Spleen (tissue), 11 donors: Measurements from ENCODE around the gene TEDC2. TPM values are rescaled to one million over a fixed set of nuclear protein-coding genes. Genes with fewer than 3 reads are reported as not detected.

ENCODE experiments used
- DNase-seq: peaks from one replicate; pipeline ENCODE4 v3.0.0-alpha.2; 2020
- H3K27ac ChIP-seq, 8 donors: fragments of 200-600 bp; sonication (generic) in 7 of 8; 1 replicate in 4 of 8; 2 replicates in 4 of 8; pipeline versions ENCODE4 v1.5.0 to v1.8.0; 2016 to 2021; ENCODE audit warnings: inconsistent platforms in 4 of 8, mild to moderate bottlenecking in 4 of 8, moderate library complexity in 1 of 8
- H3K27me3 ChIP-seq, 7 donors: fragments of 200-600 bp; sonication (generic) in 6 of 7; replicated peaks in 1 of 7; 1 replicate in 4 of 7; 2 replicates in 3 of 7; pipeline versions ENCODE4 v1.5.0 to v1.8.0; 2016 to 2021; ENCODE audit warnings: inconsistent platforms in 3 of 7, mild to moderate bottlenecking in 1 of 7
- H3K36me3 ChIP-seq, 6 donors: fragments of 200-600 bp; sonication (generic) in 5 of 6; 1 replicate in 4 of 6; 2 replicates in 2 of 6; pipeline versions ENCODE4 v1.5.0 to v1.8.0; 2016 to 2021; ENCODE audit warnings: inconsistent platforms in 2 of 6
- H3K4me1 ChIP-seq, 6 donors: fragments of 200-600 bp; sonication (generic) in 5 of 6; 1 replicate in 3 of 6; 2 replicates in 3 of 6; pipeline versions ENCODE4 v1.5.0 to v1.8.0; 2016 to 2021; ENCODE audit warnings: inconsistent platforms in 3 of 6
- H3K4me3 ChIP-seq, 8 donors: fragments of 200-600 bp; sonication (generic) in 7 of 8; 1 replicate in 4 of 8; 2 replicates in 4 of 8; pipeline versions ENCODE4 v1.5.0 to v1.8.0; 2016 to 2021; ENCODE audit warnings: inconsistent platforms in 4 of 8, mild to moderate bottlenecking in 4 of 8, moderate library complexity in 2 of 8
- H3K9me3 ChIP-seq, 8 donors: fragments of 200-600 bp; sonication (generic) in 7 of 8; 1 replicate in 4 of 8; 2 replicates in 4 of 8; pipeline versions ENCODE4 v1.5.0 to v1.8.0; 2016 to 2021; ENCODE audit warnings: inconsistent platforms in 4 of 8
- CTCF ChIP-seq, 11 experiments: fragments of 200-600 bp in 7 of 11; fragments of 450-650 bp in 4 of 11; sonication (generic) in 4 of 11; IDR thresholded peaks in 8 of 11; conservative IDR thresholded peaks in 3 of 11; 1 replicate in 7 of 11; 2 replicates in 4 of 11; pipeline versions ENCODE4 v1.4.0 to v1.8.0; 2016 to 2021; ENCODE audit warnings: antibody characterized with exemption in 11 of 11, inconsistent platforms in 4 of 11, mild to moderate bottlenecking in 1 of 11
- POLR2A ChIP-seq, 3 donors: fragments of 450-650 bp; IDR thresholded peaks; one replicate each; pipeline ENCODE4 v1.5.1; 2017; ENCODE audit warnings: antibody characterized with exemption in 3 of 3, mild to moderate bottlenecking in 1 of 3
- POLR2AphosphoS5 ChIP-seq, 3 donors: sonication (generic); formaldehyde crosslinking; IDR thresholded peaks; one replicate each; pipeline ENCODE4 v1.5.1; 2017; ENCODE audit warnings: antibody characterized with exemption in 3 of 3
- WGBS, 5 donors: extraction: QIAGEN DNeasy Blood & Tissue Kit in 3 of 5; methylation state at CpG; one replicate each; pipeline versions ENCODE4 v1.1.5 to v1.1.7; 2013 to 2018; 5-methylcytosine and 5-hydroxymethylcytosine counted together
- intact Hi-C: fragments of 100-400 bp; cut with DNase I; formaldehyde crosslinking; loops from one replicate; pipeline ENCODE4 v1.15.0; 2023; ENCODE audit warnings: low total_unique reads
- polyA plus RNA-seq, 3 donors: library from polyadenylated mRNA; stranded (reverse); fragments of 200-250 nt; gene quantifications; one replicate each; pipeline ENCODE4 v1.2.1, GENCODE V29; 2013
- total RNA-seq, 7 donors: library from RNA; depleted of rRNA in 3 of 7; stranded (reverse); fragments of >200 nt in 3 of 7; fragmentation: NEBNext Ultra II Directional in 4 of 7; extraction: Animal tissue kit (Norgen Biotek cat#: 25700) in 4 of 7; gene quantifications; one replicate each; pipeline versions ENCODE4 v1.1.0 to v1.2.1, GENCODE V29; 2016 to 2021
- donor health status: healthy with polysubstance abuse.
- donor health status: DM: no; HTN: no; CAD: no; lungs with moderate emphysema.
- donor health status: DM: no; HTN: no; CAD: no.
- donor health status: Bipolar disorder and iron deficiency.
- donor health status: healthy.
- donor health status: DM: no; HTN: no; CAD: no.
- donor health status: DM: yes; HTN: yes; CAD: no.

TEDC2 gene
- total and polyA plus RNA-seq, 10 donors, result 0.73 to 2.7 (median 1.6) TPM

GRCh38 chr16:2507665-2508064, 47.8 kb downstream of the TEDC2 start:
- Histone ChIP-seq H3K36me3 (no peaks in the 10 kb centered on the region), H3K27me3 (no peaks in the 10 kb centered on the region), H3K4me3 (peak overlapping the region in 1 of 8 donors; percentile 45), H3K4me1 (peaks cover 22 to 80% (median 55%) of the 10 kb centered on the region in 6 donors), H3K9me3 (no peaks in the 10 kb centered on the region), H3K27ac (peak overlapping the region; percentile 59 to 96 (median 88))
- peak; percentile 91 for DNase-seq
- 42 to 68% (median 57%) methylated on average over 6 to 11 of the region's 11 CpGs for WGBS, 5 donors
- no peak for TF ChIP-seq POLR2A (IDR thresholded peaks at IDR 0.05)
- peak in 1 of 11 experiments; percentile 2 for TF ChIP-seq CTCF (IDR thresholded peaks at IDR 0.05 in 8 of 11, conservative IDR thresholded peaks at IDR 0.05 in 3 of 11)
- TF ChIP-seq POLR2AphosphoS5 (IDR thresholded peaks at IDR 0.05), result peak; percentile 71 to 87 (median 73)
- intact Hi-C loops, result no loop called here

- TF ChIP-seq CTCF (IDR thresholded peaks at IDR 0.05 in 8 of 11, conservative IDR thresholded peaks at IDR 0.05 in 3 of 11), result no peak
- TF ChIP-seq POLR2AphosphoS5 (IDR thresholded peaks at IDR 0.05), result no peak
- TF ChIP-seq POLR2A (IDR thresholded peaks at IDR 0.05), result no peak
- peak overlapping the region in 7 of 8 donors; percentile 76 to 96 (median 88) for H3K27ac ChIP-seq
- WGBS, 5 donors, result 90 to 94% (median 91%) methylated on average over 14 to 18 of the region's 18 CpGs
- no peaks in the 10 kb centered on the region for H3K36me3 ChIP-seq
- peaks cover 25 to 77% (median 64%) of the 10 kb centered on the region in 6 donors for H3K4me1 ChIP-seq
- no peaks in the 10 kb centered on the region for H3K27me3 ChIP-seq
- no peaks in the 10 kb centered on the region for H3K9me3 ChIP-seq
- H3K4me3 ChIP-seq, result no peak overlapping the region
- intact Hi-C loops, result no loop called here
- DNase-seq, result peak; percentile 80
These were observed 49.0 kb downstream of the TEDC2 start for GRCh38 chr16:2508722-2509400.

DNA sequence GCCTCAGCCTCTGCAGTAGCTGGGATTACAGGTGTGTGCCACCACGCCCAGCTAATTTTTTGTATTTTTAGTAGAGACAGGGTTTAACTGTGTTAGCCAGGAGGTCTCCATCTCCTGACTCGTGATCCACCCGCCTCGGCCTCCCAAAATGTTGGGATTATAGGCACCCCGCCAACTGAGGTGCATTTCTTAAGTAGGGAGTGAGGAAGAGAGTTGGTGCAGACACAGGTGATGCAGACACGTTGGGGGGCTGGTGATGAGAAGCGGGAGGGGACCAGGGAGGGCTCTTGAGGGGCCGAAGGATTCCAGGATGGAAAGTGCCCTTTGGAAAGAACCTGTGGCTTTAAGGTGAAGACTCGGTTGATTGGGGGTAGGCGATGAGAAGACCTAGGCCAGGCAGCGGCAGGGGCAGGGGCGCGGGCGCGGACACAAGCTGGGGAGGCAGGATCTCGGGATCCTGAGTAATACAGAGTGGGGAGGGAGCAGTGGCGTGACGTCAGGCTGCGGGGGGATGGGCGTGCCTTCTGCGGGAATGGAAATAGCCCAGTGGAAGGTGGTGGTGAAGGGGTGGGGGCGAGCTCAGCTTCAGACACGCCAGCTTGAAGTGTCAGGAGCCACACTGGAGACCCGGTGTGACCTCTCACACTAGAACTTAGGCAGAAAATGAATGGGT, 51.4 kb downstream of the TEDC2 start:
- Histone ChIP-seq H3K4me3 (no peak overlapping the region), H3K4me1 (peaks cover 38 to 90% (median 80%) of the 10 kb centered on the region in 6 donors), H3K27ac (peak overlapping the region in 1 of 8 donors; percentile 100), H3K9me3 (no peaks in the 10 kb centered on the region), H3K27me3 (no peaks in the 10 kb centered on the region), H3K36me3 (peaks cover 0 to 1% (median 0%) of the 10 kb centered on the region in 6 donors)
- intact Hi-C loops, result no loop called here
- TF ChIP-seq CTCF (IDR thresholded peaks at IDR 0.05 in 8 of 11, conservative IDR thresholded peaks at IDR 0.05 in 3 of 11) (no peak), POLR2AphosphoS5 (IDR thresholded peaks at IDR 0.05) (no peak), POLR2A (IDR thresholded peaks at IDR 0.05) (no peak)
- 61 to 78% (median 72%) methylated on average over 24 of the region's 24 CpGs for WGBS, 5 donors
- DNase-seq, result peak; percentile 79
